LNCaP clone FGC (cell line): ENCODE results near the gene ARID1A.

Experiments used
- DNase-seq: peaks from one replicate; pipeline ENCODE4 v3.0.0-alpha.2; 2011; ENCODE audit warnings: low read depth
- H3K4me3 ChIP-seq: 2 replicates; pipeline ENCODE4 v1.5.1; 2011; ENCODE audit warnings: mild to moderate bottlenecking, low read depth, low read length, control low read depth
- CTCF ChIP-seq: IDR thresholded peaks from 2 replicates; pipeline ENCODE4 v1.5.1; 2012; ENCODE audit warnings: mild to moderate bottlenecking; ENCODE audit not compliant: control insufficient read depth, insufficient read depth; ENCODE audit errors: extremely low read depth

ARID1A gene

DNA sequence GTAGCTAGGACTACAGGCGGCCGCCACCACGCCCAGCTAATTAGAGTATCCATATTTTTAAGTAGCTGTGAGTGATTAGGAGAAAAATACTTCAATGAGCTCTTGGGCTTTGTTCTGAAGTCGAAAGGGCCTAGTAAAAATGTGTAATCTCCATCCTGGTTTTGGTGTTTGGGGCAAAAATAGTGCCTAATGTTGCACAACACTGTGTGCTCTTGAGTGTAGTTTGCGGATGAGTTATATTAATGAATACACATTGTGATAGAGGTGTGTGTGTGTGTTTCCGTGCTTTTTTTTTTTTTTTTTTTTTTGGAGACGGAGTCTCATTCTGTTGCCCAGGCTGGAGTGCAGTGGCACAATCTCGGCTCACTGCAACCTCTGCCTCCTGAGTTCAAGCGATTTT, 6.3 kb upstream of the ARID1A start:
- no peak overlapping the region for H3K4me3 ChIP-seq
- TF ChIP-seq CTCF, result no peak
- no peak for DNase-seq

DNA sequence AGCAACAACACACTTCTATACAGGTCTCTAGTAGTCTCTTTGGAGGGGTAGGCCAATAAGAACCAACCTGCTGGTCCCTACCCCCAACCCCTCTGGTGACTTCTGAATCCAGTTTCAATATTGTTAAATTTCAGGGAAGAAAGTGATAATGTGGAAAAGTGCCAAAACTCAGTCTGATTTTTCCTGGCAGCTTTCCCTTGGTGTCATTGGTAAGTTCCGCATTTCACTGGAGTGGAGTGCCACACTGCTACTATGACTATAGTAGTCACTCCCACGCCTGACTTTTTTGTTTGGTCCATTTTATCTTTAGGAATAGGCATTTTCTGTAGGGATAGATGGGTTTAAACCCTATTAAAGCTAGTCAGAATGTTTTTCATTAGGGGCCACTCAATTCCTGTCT, 5.7 kb upstream of the ARID1A start:
- H3K4me3 ChIP-seq, result no peak overlapping the region
- no peak for TF ChIP-seq CTCF
- DNase-seq, result no peak

- H3K4me3 ChIP-seq, result no peak overlapping the region
- no peak for TF ChIP-seq CTCF
- DNase-seq, result no peak
These were observed 5.2 kb upstream of the ARID1A start for GRCh38 chr1:26690576-26691031.

DNA sequence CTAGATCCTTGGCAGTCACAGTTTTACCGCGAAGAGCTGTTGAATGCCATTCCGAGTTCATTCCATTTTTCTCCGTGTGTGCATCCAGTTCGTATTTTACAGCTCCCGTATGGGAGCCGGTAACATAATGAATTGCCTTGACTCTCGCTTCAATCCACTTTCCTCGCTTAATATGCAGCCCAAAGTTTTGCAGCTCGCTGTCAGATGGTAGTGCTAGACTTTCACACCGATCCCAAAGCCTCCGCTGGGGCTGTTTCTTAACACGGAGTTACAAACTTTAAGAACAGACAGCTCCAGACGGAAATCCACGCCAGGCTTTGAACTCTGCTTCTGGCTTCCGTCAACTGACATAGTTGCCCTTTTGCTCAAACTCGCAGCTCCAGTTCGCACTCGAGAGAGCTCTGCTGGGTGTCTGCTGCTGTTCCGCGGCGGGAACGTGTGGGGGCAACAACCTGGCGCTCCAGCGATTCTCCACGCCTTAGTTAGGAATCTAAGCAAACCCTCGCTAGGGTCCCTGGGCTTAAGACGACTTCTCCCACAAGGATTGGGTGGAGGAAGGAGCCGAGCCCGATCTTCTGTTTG, 3.5 kb upstream of the ARID1A start:
- TF ChIP-seq CTCF, result no peak
- DNase-seq, result peak; percentile 90
- peak overlapping the region; percentile 72 for H3K4me3 ChIP-seq

GRCh38 chr1:26692793-26693490, 2.9 kb upstream of the ARID1A start:
- TF ChIP-seq CTCF, result no peak
- peak overlapping the region; percentile 72 for H3K4me3 ChIP-seq
- DNase-seq, result peak; percentile 99

GRCh38 chr1:26693599-26694572, 1.9 kb upstream of the ARID1A start:
- peak overlapping the region; percentile 72 for H3K4me3 ChIP-seq
- no peak for DNase-seq
- TF ChIP-seq CTCF, result no peak
